Stimulated activated CD8-positive, alpha-beta memory T cell treated with anti-CD3 and anti-CD28 coated beads, Interleukin-12 subunit alpha, Interleukin-12 subunit beta, amount 100 ng/mL, for 24 hours (primary cell): ENCODE data around the gene EYS.

Source experiments
- DNase-seq: peaks from one replicate; pipeline ENCODE4 v3.0.0-alpha.2; 2020; ENCODE audit errors: extremely low read depth

EYS gene

GRCh38 chr6:64723327-64724058, 983.5 kb downstream of the EYS start:
- DNase-seq, result no peak

GRCh38 chr6:64721865-64722264, 985.2 kb downstream of the EYS start:
- no peak for DNase-seq

GRCh38 chr6:64717281-64717680, 989.7 kb downstream of the EYS start:
- DNase-seq, result no peak

- no peak for DNase-seq
These were observed 991.4 kb downstream of the EYS start for GRCh38 chr6:64715624-64716023.

- DNase-seq, result no peak
These were observed 993.0 kb downstream of the EYS start for GRCh38 chr6:64714073-64714472.

- DNase-seq, result no peak
These were observed 993.9 kb downstream of the EYS start for GRCh38 chr6:64713175-64713574.

DNA sequence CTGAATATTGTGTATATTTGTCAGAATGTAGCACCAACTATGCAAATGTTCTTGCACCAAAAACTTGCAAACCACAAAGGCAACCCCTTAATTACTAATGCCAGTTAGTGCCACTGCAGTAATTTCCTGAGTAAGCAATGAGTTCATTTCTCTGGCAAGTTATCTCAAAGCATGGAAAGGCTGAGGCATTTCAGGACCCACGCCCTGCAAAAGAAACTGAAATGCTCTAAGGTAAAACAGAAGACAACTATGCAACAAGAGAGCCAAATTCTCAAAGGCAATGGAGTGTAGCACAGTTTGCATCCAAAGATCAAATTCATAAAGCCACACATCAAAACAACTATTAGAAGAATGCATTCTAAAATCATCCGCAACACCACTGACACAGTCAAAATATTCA, 994.4 kb downstream of the EYS start:
- no peak for DNase-seq

GRCh38 chr6:64703922-64704321, 1003.1 kb downstream of the EYS start:
- DNase-seq, result no peak

DNA sequence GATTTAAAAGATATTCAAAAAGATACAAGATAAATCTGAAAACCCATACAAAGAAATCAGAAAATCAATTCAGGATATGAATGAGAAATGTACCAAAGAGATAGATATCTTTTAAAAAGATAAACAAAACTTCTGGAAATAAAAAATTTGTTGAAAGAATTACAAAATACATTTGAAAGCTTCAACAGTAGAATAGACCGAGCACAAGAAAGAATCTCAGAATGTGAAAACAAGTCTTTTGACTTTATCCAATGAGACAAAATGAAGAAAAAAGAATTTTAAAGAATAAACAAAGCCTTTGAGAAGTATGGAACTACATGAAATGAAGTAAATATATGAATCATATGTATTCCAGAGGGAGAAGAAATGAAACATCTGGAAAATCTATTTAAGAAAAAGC, 1011.0 kb downstream of the EYS start:
- DNase-seq, result no peak

GRCh38 chr6:64694356-64694755, 1012.7 kb downstream of the EYS start:
- DNase-seq, result no peak

DNA sequence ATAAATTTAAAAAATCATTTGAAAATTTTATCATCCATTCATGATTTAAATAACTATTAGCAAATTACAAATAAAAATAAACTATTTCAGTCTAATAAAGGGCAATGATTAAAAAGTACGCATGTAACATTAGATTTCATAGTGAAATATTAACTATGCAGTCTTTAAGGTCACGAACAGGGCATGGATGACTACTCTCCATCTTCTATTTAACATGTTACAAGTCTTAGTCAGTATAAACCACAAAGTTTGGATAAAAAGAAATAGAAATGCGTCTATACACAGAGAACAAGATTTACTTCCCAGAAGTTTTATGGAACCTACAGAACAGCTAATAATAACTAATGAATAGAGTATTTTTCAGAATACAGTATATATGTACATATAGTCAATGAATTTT, 1016.0 kb downstream of the EYS start:
- no peak for DNase-seq

GRCh38 chr6:64685401-64685800, 1021.6 kb downstream of the EYS start:
- no peak for DNase-seq

DNA sequence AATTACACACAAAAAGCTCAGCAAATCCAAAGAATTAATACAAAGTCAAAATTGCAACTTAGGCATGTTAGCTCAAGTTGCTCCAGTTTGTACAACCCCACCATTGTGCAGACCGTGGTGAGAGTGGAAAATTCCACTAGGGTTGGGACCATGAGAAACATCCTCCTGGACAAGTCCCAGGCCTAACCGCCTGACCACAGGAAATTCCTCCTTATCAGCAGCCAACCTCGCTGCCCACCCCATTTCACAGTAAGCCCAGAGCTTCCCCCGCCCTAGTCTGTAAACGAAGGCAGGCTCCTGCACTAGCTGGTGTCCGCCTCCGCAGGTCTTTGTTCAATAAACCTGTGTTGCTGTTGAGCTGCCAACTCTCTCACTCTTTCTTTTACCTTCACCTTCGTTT, 1023.3 kb downstream of the EYS start:
- no peak for DNase-seq

DNA sequence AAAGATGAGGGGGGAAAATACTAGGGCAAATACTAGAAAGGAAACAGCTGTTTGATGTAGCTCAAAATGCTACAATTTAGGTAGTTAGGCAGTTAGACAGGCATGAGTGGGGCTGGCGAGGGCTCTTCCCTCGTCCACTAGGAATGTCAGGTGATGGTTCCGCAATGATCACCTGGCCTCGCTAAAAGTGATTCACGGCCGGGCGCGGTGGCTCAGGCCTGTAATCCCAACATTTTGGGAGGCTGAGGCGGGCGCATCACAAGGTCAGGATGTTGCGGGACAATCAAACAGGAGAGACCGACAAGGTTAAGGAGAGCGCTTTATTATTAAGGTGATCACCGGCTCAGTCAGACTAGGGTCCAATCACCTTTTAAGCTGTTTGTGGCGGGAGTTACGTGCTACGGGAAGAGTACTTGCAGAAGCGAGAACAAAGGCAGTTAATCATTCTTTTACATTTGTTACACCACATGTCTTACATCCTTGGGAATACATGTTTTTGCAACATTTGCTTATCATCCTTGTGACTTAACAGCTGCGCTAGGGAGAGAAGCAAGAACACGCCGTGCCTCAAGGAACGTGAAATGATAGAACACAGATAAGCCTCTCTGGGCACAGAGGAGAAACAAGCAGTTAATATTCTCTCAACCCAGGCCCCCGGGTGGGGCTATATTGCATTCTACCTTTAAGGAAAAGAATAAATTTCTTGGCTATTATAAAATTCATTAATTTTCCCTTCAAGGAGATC, 1025.4 kb downstream of the EYS start:
- no peak for DNase-seq

GRCh38 chr6:64680446-64680845, 1026.6 kb downstream of the EYS start:
- no peak for DNase-seq

DNA sequence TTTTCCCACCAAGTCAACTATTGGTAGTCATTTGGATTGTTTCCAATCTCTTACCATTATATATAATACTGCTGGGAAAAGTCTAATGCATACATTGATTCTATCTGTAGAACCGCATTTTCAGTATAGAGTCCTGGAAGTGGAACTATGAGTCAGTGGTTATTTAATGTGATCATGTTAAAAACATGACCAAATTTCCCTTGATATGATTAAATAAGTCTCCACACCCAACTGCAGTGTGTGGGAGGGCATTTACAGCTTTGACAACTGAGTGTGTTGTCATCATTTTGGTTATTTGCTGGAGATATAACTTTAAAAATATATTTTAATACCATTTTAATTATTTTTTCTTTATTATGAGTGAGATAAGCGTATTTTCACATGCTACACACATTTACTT, 1027.6 kb downstream of the EYS start:
- DNase-seq, result no peak

DNA sequence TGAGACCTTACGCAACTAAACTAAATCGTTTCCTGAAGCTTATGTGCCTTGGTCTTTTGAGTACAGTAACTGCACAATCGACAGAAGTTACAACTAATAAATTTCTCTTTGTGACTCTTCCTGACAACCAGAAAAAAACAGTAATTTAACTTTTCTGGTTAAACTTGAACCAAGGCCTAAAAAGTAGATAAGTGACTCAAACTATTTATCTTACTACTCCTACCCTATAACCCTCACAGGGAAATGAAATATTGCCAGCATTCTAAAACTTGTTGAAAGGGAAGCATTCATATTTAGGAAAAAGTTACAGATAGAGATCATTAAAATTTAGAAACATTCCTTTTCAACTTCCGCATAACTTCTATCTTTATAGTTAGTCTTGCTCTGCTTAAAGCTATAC, 1034.4 kb downstream of the EYS start:
- no peak for DNase-seq

DNA sequence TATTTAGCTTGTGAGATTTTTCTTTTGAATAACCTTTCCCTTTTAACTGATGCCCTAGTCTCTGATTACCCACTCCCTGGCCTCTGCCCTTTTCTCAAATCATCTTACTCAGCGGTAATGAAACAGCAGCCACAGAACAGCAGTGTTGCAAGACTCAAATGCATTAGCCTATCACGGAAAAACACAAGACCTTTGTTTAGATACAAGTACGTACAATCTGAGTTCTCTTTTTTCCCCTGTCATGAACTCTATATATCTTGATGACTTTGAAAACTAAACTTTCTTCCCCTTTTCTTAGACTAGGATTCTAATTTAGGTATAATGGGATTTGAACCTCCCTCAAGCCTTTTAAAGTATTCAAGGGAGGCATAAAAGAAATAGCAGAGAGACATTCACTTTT, 1034.9 kb downstream of the EYS start:
- no peak for DNase-seq

- no peak for DNase-seq
These were observed 1041.9 kb downstream of the EYS start for GRCh38 chr6:64665137-64665536.

DNA sequence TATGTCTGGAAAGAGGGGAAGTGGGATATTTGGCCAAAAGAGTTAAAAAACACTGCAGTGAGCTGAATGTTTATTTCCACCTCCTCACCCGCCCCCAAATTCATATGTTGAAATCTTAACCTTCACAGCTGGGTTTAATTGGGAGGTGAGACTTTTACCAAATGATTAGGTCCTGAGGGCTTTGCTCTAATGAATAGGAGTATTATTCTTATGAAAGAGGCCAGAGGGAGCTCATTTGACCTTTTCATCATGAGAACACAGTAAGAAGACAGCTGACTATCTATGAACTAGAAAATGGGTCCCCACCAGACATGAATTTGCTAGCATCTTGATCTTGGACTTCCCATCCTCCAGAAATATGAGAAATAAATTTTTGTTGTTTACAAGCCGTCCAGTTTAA, 1042.5 kb downstream of the EYS start:
- no peak for DNase-seq

- no peak for DNase-seq
These were observed 1063.0 kb downstream of the EYS start for GRCh38 chr6:64644024-64644423.

- DNase-seq, result no peak
These were observed 1076.1 kb downstream of the EYS start for GRCh38 chr6:64630901-64631300.

DNA sequence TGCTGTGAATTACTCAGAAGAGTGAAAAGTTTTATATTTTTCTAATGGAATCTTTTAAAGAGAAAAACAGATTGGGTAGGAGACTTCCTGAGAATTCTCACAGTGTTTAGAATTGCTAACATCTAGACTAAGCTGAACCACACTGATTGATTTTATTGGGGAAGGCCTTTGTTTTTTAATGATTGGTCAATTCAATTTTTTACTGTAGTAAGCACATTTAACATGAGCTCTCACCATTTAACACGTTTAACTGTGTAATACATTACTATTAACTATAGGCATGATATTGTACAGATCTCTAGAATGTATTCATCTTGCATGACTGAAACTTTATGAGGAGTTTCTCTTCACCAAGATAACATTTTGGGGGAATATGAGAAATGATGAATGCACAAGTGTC, 1084.1 kb downstream of the EYS start:
- no peak for DNase-seq

- DNase-seq, result no peak
These were observed 1104.0 kb downstream of the EYS start for GRCh38 chr6:64602993-64603392.
